Stimulated activated effector memory CD8-positive, alpha-beta T cell treated with anti-CD3 and anti-CD28 coated beads, Interleukin-12 subunit alpha, Interleukin-12 subunit beta, amount 100 ng/mL, for 72 hours (primary cell): Measurements from ENCODE around the gene SETD3.

Experiments used
- ATAC-seq: fragments of 150-1000 bp; cut with Tn5 transposase; 2 replicates; pipeline ENCODE4 v1.10.0; 2021
- DNase-seq, 2 donors: peaks; one replicate each; pipeline ENCODE4 v3.0.0; 2021 to 2022; ENCODE audit warnings: low spot score in 2 of 2
- H3K27ac Mint-ChIP-seq: one replicate; pipeline ENCODE4 v1.8.0; 2022; ENCODE audit warnings: mild to moderate bottlenecking, mixed read lengths
- H3K36me3 Mint-ChIP-seq: one replicate; pipeline ENCODE4 v1.8.0; 2022; ENCODE audit warnings: mild to moderate bottlenecking, mixed read lengths
- H3K4me1 Mint-ChIP-seq: one replicate; pipeline ENCODE4 v1.8.0; 2022; ENCODE audit warnings: mixed read lengths
- H3K4me3 Mint-ChIP-seq: one replicate; pipeline ENCODE4 v1.8.0; 2022; ENCODE audit warnings: mild to moderate bottlenecking, mixed read lengths
- H3K9me3 Mint-ChIP-seq: one replicate; pipeline ENCODE4 v1.8.0; 2022; ENCODE audit warnings: mixed read lengths

Gene SETD3

GRCh38 chr14:99519931-99520421 is 39.3 kb upstream of the SETD3 start:
- no peak overlapping the region for H3K4me3 Mint-ChIP-seq

DNA sequence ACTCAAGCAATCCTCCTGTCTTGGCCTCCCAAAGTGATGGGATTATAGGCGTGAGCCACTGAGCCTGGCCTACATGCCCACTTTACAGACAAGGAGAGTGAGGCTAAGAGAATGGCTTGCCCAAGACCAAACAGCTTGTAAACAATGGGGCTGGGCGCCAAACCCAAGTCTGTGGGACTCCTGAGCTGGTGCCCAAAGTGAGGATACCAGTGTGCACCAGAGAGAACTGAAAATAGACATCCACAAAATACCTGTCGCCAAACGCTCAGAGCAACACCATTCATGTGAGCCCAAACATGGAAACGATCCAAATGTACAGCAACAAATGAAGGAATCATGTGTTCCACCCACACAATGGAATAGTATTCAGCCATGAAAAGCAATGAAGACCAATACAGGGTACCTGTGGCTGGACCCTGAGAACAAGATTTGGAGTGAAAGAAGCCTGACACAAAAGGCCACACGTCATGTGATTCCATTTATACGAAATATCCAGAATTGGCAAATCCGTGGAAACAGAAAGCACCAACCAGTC is 38.8 kb upstream of the SETD3 start:
- Mint-ChIP-seq H3K36me3 (no peaks in the 10 kb centered on the region), H3K27ac (no peak overlapping the region), H3K4me1 (no peaks in the 10 kb centered on the region), H3K9me3 (no peaks in the 10 kb centered on the region), H3K4me3 (no peak overlapping the region)
- ATAC-seq (no peak), DNase-seq (no peak)

More at GRCh38 chr14:99519931-99520421, 39.3 kb upstream of the SETD3 start:
- DNase-seq, result no peak
- no peaks in the 10 kb centered on the region for H3K9me3 Mint-ChIP-seq
- H3K4me1 Mint-ChIP-seq, result peaks cover 2% of the 10 kb centered on the region
- no peak for ATAC-seq
- H3K36me3 Mint-ChIP-seq, result no peaks in the 10 kb centered on the region
- no peak overlapping the region for H3K27ac Mint-ChIP-seq

DNA sequence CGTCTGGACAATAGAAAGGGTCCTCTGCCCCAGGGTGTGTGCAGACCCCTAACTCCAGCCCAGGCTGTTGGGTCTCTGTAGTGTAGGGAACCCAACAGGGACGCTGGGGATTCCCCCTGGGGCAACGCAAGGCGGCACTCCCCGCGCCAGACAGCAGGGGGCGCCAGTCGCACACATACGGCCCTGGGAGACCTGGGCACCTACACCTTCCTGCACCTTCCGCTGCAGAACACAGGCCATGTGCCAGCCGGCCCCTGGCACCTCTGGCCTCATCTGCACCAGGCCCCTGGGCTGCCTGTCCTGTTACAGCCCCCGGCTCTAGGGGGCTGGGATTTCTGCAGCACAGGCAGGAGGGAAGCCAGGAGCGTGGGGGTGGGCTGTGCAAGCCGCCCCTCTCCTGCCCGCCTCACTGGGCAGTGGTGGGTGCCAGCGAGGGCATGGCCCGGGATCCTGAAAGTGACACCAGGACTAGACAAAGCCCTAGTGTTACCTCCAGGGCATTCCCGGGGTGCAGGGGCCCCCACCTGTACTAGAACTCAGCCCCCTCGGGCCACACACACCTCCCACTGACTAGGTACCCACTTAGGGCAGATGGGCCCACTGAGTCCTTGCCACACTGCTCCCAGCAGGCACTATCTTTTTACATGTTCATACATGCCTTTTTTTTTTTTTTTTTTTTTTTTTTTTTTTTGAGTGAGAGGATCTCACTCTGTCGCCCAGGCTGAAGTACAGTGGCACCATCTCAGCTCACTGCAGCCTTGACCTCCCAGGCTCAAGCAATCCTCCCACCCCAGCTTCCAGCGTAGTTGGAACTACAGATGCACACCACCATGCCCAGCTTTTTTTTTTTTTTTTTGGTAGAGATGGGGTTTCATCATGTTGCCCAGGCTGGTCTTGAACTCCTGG is 38.0 kb upstream of the SETD3 start:
- no peaks in the 10 kb centered on the region for H3K9me3 Mint-ChIP-seq
- no peaks in the 10 kb centered on the region for H3K4me1 Mint-ChIP-seq
- peak; percentile 76 for ATAC-seq
- H3K27ac Mint-ChIP-seq, result no peak overlapping the region
- H3K36me3 Mint-ChIP-seq, result peaks cover 4% of the 10 kb centered on the region
- H3K4me3 Mint-ChIP-seq, result no peak overlapping the region
- DNase-seq, result peak; percentile 91 to 94

DNA sequence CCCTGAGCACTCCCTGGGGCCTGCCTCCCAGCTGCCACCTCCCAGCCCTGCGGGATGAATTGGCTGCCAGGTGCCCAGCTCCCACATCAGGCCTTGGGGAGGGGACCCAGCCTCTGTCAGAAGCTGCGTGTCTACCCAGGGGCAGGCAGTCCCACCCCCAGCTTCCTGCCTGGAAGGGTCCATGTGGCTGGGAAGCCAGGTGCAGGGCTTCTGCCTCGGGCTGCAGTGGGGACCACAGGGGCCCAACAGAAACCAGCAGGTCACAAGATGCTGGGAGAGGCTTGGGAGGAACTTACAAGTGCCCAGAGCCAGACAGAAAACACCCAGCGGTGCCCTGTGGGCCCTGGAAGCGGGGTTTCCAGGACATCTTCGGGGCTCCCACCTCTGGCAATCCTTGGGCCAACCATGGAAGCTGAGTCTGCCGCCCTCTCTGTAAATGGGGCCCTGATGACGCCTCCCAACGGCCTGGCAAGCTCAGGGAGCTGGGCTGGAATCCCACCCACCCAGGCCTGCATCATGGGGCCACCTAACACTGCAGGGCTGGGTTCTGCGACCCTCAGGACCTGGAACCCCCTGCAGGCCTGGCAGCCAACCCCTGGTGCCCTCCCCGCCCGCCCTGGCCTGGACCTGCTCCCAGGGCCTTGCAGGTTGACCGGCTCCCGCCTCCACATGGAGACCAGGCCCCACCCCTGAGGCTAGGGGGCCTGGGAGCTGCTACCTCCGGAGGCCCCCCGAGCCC is 37.2 kb upstream of the SETD3 start:
- no peak for ATAC-seq
- H3K4me3 Mint-ChIP-seq, result no peak overlapping the region
- peaks cover 5% of the 10 kb centered on the region for H3K36me3 Mint-ChIP-seq
- no peaks in the 10 kb centered on the region for H3K9me3 Mint-ChIP-seq
- H3K4me1 Mint-ChIP-seq, result no peaks in the 10 kb centered on the region
- no peak for DNase-seq
- H3K27ac Mint-ChIP-seq, result no peak overlapping the region

DNA sequence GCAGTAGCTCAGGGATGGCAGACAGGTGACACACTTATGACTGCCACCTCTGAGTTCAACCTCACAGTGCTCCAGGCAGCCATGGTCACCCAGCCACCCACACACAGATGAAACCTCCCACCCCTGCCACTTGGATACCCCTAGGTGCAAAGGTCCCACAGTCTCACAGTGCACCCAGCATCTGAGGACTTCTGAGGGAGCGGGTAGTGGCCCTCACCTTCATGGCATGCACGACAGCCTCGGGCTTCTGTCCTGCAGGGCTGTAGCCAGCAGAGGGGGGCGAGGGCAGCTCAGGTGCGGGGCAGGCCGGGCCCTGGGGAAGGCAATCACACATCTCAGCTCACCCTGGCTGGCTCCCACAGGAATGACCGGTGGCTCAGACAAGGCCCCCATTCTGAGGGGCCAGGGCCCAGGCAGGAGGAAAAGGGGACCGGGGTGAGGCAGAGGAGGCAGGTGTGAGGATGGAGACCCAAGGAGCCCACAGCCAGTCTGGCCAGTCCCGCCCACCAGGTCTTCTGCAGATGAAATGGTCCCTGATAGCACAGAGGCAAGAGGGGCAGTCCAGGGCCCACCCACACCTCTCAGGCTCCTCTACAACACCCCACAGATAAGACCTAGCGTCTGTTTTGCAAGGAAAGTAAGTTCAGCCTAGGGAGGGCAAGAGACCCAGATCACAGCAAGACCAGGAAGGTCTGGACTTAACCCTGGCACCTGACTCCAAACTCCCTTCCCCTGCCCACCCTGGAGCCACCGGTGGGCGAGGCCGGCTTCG is 36.4 kb upstream of the SETD3 start:
- H3K27ac Mint-ChIP-seq, result no peak overlapping the region
- DNase-seq (no peak), ATAC-seq (no peak)
- H3K36me3 Mint-ChIP-seq, result peaks cover 13% of the 10 kb centered on the region
- H3K4me1 Mint-ChIP-seq, result no peaks in the 10 kb centered on the region
- H3K4me3 Mint-ChIP-seq, result no peak overlapping the region
- no peaks in the 10 kb centered on the region for H3K9me3 Mint-ChIP-seq

DNA sequence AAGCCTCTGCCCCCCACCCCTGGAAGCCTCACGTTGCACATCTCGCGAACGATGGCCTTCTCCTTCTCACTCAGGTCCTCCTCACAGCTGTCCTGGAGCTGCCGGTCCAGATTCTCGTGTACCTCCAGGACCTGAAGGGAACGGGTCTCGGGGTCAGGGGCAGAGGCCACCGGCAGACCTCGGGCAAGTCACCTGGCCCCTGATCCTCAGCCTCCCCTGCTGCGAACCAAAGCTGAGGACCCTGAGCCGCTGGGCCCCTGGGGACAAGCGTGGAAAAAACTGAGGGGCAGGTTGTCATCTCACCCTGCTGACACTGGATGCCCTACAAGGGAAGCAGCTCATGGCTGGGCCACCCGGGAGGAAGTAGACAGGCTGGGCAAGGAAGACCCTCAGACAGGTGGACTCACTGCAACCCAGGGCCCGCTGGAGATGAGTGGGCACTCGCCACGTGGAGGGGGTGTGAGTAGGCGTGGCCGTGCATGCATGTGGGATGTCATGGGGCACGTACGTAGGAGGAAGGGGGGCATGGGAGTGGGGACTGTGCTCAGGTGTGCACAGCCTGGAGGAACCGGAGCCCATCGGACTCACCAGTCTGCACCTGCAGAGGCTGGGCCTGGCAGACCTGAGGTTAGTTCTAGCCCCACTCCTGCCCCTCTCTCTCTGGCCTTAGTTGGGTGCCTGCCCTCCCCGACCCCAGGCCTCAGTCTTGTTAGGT is 35.7 kb upstream of the SETD3 start:
- Mint-ChIP-seq H3K36me3 (peaks cover 16% of the 10 kb centered on the region), H3K4me1 (no peaks in the 10 kb centered on the region), H3K9me3 (no peaks in the 10 kb centered on the region), H3K27ac (no peak overlapping the region), H3K4me3 (no peak overlapping the region)
- ATAC-seq, result no peak
- no peak for DNase-seq

- Mint-ChIP-seq H3K36me3 (peaks cover 24% of the 10 kb centered on the region), H3K9me3 (no peaks in the 10 kb centered on the region), H3K4me1 (no peaks in the 10 kb centered on the region), H3K27ac (no peak overlapping the region), H3K4me3 (no peak overlapping the region)
- no peak for ATAC-seq
- DNase-seq, result no peak
Measured at GRCh38 chr14:99515301-99516155, 34.9 kb upstream of the SETD3 start.

GRCh38 chr14:99514552-99515300 is 34.1 kb upstream of the SETD3 start:
- peak overlapping the region; percentile 77 for H3K27ac Mint-ChIP-seq
- no peak for DNase-seq
- peaks cover 28% of the 10 kb centered on the region for H3K36me3 Mint-ChIP-seq
- no peaks in the 10 kb centered on the region for H3K9me3 Mint-ChIP-seq
- no peaks in the 10 kb centered on the region for H3K4me1 Mint-ChIP-seq
- no peak for ATAC-seq
- H3K4me3 Mint-ChIP-seq, result no peak overlapping the region

DNA sequence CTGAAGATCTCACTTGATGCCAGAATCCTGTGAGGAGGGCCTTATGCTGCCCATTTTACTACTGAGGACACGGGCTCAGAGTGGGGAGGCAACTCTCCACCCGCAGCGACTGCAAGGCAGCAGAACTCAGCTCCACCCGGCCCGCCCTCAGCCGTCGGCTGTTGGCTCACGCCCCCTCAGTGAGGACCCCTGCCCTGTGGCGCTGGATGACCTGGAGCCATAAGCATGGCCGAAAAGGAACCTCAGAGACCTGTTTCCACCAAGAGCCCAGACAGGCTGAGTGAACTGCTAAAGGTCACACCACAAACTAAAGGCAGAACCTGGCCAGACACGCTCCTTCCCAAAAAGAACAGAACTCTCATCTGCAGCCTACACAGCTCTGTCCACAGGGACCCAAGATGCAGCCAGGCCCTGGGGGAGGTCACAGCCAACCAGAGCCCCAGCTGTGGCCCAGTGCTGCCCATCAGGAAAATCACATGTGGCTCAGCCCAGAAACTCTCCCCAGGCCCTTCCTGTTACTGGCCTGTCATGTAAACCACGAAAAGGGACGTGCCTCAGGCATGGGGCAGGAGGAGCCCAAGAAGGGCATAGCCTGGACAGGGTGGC is 33.4 kb upstream of the SETD3 start:
- ATAC-seq (no peak), DNase-seq (no peak)
- Mint-ChIP-seq H3K4me1 (no peaks in the 10 kb centered on the region), H3K9me3 (no peaks in the 10 kb centered on the region), H3K36me3 (peaks cover 34% of the 10 kb centered on the region), H3K27ac (peak overlapping the region; percentile 77), H3K4me3 (no peak overlapping the region)

DNA sequence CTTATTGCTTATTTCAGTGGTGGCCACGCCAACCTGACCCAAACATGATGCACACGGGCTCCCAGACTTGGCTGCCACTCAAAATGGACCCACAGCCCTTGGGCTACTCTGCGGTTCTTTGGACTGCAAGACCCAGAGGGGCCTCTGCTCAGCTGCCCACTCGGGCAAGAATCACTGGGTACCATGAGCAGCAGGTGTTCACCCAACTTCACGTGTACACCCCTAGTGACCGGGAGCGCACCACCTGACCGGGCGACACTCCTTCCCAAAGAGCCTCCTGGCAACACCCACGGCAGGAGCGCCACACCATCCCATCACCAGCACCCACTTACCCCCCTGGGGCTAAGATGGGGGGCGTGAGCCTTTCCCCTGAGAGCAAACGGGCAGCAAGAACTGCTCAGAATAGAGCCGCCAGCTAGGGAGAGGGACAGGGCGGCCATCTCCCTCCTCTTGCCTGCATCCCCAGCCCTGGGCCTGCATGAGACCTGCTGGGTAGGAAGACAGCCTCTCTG is 32.6 kb upstream of the SETD3 start:
- no peak for DNase-seq
- ATAC-seq, result no peak
- Mint-ChIP-seq H3K4me1 (no peaks in the 10 kb centered on the region), H3K36me3 (peaks cover 42% of the 10 kb centered on the region), H3K4me3 (no peak overlapping the region), H3K9me3 (no peaks in the 10 kb centered on the region), H3K27ac (peak overlapping the region; percentile 77)

GRCh38 chr14:99512571-99513182 is 32.0 kb upstream of the SETD3 start:
- H3K27ac Mint-ChIP-seq, result no peak overlapping the region
- no peak for ATAC-seq
- peaks cover 48% of the 10 kb centered on the region for H3K36me3 Mint-ChIP-seq
- no peak for DNase-seq
- no peak overlapping the region for H3K4me3 Mint-ChIP-seq
- no peaks in the 10 kb centered on the region for H3K9me3 Mint-ChIP-seq
- H3K4me1 Mint-ChIP-seq, result no peaks in the 10 kb centered on the region

DNA sequence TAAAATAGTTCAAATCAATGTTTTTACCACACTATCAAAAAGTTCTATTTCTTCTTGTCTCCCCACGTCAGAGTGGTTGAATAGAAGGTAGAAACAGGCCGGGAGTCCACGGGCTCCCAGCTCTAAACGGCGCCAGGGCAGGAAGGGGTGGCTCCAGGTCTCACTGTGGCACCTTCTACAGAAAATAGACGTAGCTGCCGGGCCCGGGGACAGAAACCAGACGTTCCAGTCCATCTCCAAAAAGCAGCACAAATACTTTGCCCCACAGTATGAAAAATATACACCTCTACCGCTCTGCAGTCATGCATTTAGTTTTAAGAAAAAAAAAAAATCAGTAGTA is 31.4 kb upstream of the SETD3 start:
- no peak for DNase-seq
- H3K27ac Mint-ChIP-seq, result no peak overlapping the region
- no peak overlapping the region for H3K4me3 Mint-ChIP-seq
- no peak for ATAC-seq
- no peaks in the 10 kb centered on the region for H3K9me3 Mint-ChIP-seq
- H3K36me3 Mint-ChIP-seq, result peaks cover 54% of the 10 kb centered on the region
- H3K4me1 Mint-ChIP-seq, result no peaks in the 10 kb centered on the region
